GM13976 (cell line): Measurements from ENCODE around the gene CYP11A1.

Source experiments
- DNase-seq: peaks from one replicate; pipeline ENCODE4 v3.0.0; 2012; ENCODE audit warnings: low spot score
- CTCF ChIP-seq: IDR thresholded peaks from 2 replicates; pipeline ENCODE4 v1.5.1; 2012; ENCODE audit warnings: borderline replicate concordance, mild to moderate bottlenecking; ENCODE audit not compliant: insufficient read depth; ENCODE audit errors: extremely low read depth, missing control alignments, control extremely low read depth
- in situ Hi-C: fragments of 300-500 bp; cut with MboI; formaldehyde crosslinking; loops from one replicate; pipeline ENCODE4 v1.12.0; 2022; ENCODE audit warnings: low sequenced_read_pairs, mixed read lengths, inconsistent platforms; ENCODE audit not compliant: unreplicated experiment

Gene CYP11A1

DNA sequence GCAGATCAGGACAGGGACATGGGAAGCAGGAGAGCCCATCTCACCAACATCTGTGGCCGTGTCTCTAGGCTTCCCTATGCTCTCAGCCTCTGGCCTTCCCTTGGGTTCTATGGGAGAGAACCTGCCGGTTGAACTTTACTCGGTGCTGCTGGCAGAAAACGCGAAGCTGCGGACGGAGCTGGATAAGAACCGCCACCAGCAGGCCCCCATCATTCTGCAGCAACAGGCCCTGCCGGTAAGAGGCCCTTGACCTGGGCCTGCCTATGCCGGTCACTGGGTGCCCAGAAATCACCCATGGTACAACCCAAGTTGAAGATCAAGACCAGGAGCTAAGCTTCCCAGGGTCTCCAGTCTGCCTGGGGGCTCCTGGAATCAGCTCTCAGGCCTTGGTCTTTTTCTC, 34.8 kb downstream of the CYP11A1 start:
- in situ Hi-C loops = no loop called here
- DNase-seq = no peak
- TF ChIP-seq CTCF = no peak

GRCh38 chr15:74332011-74332410, 35.4 kb downstream of the CYP11A1 start:
- in situ Hi-C loops = no loop called here
- no peak for TF ChIP-seq CTCF
- no peak for DNase-seq

DNA sequence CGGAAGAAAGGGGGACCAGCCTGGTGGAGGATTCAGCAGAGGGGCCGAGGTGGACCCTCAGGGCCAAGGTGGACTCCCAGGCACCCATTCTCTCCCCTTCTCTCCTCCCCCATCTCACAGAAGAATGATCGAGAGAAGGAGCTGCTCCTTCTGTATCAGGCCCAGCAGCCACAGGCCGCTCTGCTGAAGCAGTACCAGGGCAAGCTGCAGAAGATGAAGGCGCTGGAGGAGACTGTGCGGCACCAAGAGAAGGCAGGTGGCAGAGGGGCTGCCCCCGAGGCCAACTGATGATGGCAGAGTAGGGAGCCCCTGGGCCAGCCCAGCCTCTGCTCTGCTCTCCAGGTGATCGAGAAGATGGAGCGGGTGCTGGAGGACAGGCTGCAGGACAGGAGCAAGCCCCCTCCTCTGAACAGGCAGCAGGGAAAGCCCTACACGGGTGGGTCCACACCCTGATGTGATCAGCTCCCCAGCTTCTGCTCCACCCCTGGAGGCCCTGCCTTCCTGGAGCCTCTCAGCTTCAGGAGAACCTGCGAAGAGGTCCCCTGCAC, 36.5 kb downstream of the CYP11A1 start:
- no peak for DNase-seq
- no peak for TF ChIP-seq CTCF
- in situ Hi-C loops = no loop called here

DNA sequence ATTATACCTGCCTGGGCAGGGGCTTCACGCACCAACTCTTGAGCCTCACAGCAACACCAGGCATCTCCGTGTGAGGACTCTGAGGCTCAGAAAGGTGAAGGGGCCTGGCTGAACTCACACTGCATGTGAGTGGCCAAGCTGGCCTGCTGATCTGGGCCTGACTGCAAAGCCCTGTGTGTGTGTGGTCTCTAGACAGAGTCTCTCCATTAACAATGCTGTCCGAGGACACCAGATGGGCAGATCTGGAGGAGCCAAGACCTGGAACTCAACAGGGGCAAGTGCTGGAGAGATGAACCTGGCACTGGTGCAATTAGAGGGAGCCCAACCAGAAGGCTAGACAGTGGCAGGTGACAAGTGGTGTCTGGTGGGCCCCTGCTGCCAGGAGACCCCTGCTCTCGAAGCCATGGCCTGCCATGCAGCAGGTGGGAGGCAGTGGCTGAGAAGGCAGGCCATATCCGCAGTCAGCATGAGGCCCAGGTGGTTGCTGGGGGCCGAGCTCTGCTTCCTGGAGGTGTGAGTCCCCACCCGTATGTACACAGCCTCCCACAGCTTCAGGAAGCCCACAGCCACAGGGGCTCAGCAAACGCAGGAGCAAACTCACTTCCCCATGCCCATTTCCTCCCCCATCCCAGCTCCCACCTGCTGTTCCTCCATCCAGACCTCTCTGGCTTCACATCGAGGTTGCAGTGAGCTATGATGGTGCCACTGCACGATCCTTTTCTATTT, 39.0 kb downstream of the CYP11A1 start:
- in situ Hi-C loops = no loop called here

GRCh38 chr15:74327756-74328155, 39.7 kb downstream of the CYP11A1 start:
- no peak for TF ChIP-seq CTCF
- in situ Hi-C loops = no loop called here
- no peak for DNase-seq

More for the DNA sequence above, 39.0 kb downstream of the CYP11A1 start:
- DNase-seq = no peak
- TF ChIP-seq CTCF = no peak

DNA sequence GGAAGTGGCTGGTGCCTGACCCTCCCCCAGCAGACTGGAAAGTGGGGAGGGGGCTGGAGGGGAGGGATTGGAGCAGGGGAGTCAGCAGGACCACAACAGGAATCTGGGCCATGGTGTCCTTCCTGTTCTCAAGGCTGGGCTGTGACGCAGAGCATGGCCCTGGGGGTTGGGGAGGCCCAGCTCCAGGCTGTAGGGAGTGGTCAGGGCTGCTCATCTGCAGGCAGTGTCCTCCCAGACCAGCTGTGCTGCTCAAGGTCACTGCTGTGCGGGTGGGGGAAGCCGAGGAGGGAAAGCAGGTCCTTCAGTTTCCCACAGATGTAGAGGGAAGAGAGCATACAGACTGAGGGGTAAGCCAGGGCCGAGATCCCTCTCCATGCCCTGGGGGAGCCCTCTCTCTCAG, 40.7 kb downstream of the CYP11A1 start:
- in situ Hi-C loops = no loop called here
- TF ChIP-seq CTCF = no peak
- no peak for DNase-seq
